DLD1 (cell line): ENCODE results near the gene MSI2.

ENCODE experiments used
- in situ Hi-C: cut with HindIII; loops from 2 replicates; pipeline ENCODE4 v1.10.0; 2017; ENCODE audit warnings: low sequenced_read_pairs

MSI2 gene

GRCh38 chr17:57363998-57364643, 107.8 kb downstream of the MSI2 start:
- in situ Hi-C loops = no loop called here

DNA sequence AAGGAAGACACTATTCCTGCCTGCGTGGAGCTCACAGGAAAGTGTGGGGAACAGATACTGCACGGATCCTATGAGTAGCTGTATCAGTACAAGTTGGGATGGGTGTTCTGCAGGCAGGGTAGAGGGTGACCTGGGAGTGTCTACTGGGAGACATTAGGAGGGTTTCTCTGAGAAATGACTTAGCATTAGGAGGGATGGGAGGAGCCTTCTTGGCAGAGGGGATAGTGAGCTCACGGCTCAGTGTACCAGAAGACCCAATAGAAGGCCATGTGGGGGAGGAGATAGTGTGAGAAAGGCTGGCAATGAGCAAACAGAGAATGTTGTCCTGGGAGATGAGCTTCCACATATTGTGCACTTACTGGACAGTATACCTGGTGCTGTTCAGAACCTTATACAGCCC, 109.1 kb downstream of the MSI2 start:
- in situ Hi-C loops = no loop called here

GRCh38 chr17:57366177-57366557, 109.8 kb downstream of the MSI2 start:
- in situ Hi-C loops = no loop called here

DNA sequence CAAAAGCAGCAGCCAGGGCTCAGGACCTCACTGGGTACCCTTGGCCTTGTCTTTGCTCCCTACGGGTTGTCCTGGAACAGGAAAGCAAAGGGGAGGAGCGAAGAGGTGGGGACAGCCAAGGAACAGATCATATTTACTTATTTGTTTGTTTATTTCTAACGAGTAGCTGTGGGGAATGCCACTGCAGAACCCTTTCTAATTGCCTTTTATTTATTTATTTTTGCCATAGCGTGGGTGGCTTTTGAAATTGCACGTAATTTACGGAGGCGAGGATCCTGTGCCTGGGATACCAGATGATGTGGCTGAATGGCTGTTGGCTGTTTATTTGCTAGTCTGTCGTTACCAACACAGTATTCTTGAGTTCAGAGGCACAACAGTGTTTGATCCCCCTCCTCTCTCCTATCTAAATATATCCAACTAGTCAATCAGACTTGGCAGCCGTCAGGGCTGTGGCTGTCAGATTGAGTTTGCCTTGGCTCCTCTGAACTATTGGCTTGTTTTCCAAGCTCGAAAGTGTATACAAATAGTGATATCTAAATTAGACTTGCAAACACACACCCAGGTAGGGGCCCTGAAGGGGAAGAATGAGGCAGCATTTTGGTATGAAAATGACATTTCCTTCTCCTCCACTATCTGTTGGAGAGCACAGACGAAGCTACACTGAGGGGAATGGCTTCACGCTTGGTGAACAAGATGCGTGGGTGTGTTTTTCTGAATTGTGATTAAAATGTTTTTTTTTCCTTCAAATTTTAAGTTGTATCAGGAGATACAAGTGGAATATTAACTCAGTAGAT, 110.4 kb downstream of the MSI2 start:
- in situ Hi-C loops = no loop called here

DNA sequence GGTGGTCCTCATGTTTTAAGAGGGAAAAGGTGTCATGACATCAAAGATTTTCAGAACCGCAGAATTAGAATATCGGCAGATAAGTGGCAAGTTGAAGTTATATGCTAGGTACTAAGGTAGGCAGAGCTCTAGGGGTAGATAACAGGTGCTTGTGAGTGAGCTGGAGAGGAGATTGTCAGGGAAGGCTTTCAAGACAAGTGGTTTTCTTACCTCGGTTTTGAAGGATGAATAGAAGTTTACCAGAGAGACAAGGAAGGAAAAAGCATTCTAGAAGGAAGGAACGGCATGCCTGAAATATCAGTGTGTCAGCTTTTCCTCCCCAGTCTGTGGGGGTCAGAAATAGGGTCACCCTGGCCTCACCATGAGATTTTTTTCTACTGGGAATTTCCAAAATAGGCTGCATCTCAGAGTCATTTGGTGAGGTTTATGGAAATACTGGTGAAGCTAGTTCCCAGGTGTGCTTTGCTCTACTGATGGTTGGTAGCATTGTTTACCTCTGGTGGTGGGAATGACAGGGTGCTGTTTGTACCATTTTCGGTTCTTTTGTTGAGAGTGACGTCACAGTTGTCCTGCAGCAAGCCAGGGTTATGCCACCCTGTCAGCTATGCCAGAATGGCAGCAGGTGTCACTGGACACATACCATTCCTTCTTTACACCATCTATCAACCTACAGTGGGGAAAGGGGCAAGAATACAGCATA, 112.5 kb downstream of the MSI2 start:
- in situ Hi-C loops = no loop called here

GRCh38 chr17:57369509-57369945, 113.2 kb downstream of the MSI2 start:
- in situ Hi-C loops = no loop called here

DNA sequence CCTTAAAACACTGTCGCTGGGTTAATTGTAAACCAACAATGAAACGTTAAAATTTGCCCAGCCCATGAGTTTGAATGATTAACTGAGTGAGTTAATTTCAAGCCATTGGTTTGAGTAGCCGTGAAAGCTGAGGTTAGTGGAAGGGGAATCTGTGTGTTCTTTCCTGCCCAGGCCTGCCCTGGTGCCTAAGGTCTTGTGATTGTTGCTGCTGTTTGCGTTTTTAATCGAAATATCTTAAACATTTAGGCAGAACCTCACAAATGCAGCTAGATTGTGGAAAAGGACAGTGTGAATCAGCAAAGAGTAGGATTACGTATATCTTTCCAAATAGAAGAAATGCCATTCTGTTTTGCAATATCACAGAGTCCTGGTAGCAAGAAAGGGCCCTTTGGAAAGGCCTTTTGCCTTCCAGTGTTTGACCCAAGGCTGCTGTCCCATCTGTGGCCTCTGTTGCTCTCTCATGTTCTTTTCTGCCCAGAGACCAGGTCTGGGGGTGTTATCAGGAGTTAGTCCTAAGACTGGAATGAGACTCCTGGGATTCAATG, 113.8 kb downstream of the MSI2 start:
- in situ Hi-C loops = no loop called here

GRCh38 chr17:57370619-57371018, 114.3 kb downstream of the MSI2 start:
- in situ Hi-C loops = no loop called here

DNA sequence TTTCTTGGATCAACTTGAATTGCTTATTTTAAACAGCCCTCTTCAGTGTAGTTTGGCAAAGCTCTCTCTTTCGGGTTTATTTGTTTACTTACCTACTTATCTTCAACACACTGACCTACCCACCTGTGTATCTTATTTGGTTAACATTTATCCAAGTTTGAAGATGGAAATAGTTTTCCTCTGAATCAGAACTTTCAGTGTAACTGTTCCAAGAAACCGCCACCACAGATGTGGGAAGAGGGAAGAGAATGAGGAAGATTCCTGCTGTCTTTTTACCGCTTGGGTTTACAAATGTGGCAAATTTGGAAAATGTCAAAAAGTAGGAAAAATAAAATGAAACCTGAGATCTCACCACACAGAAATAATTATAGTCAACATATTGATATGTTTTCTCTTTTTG, 115.8 kb downstream of the MSI2 start:
- in situ Hi-C loops = no loop called here

DNA sequence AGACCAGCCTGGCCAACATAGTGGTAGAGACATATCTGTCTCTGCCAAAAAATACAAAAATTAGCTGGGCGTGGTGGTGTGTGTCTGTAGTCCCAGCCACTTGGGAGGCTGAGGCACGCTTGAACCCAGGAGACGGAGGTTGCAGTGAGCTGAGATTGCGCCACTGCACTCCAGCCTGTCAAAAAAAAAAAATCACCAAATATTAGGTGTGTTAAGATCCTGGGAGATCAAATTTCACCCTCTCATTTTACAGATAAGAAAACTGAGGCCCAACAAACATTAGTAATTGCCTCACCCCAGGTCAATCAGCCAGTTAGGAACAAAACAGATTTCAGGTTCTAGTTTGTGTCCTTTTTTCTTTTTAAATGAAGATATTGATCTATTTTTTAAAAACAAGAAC, 116.7 kb downstream of the MSI2 start:
- in situ Hi-C loops = no loop called here

DNA sequence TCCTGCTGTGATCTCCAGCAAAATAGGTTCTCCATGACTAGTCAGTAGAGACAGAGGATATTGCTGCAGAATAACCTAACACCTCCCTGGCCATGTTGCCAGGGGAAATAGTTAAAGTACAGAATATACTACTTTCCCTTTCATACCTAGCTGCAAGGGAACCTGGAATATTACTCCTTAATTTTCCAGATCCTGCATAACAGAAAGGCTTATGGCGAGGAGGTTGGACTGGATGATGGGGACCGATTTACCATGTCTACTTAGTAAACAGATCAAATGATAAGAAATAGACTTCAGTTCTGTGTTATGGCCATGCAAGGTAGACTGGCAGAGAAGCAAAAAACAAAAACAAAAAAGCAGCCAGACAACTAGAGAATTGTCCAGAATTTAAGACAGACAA, 117.4 kb downstream of the MSI2 start:
- in situ Hi-C loops = no loop called here

GRCh38 chr17:57375040-57375769, 118.9 kb downstream of the MSI2 start:
- in situ Hi-C loops = no loop called here

- in situ Hi-C loops = no loop called here
Measured at GRCh38 chr17:57375770-57376225, 119.5 kb downstream of the MSI2 start.

DNA sequence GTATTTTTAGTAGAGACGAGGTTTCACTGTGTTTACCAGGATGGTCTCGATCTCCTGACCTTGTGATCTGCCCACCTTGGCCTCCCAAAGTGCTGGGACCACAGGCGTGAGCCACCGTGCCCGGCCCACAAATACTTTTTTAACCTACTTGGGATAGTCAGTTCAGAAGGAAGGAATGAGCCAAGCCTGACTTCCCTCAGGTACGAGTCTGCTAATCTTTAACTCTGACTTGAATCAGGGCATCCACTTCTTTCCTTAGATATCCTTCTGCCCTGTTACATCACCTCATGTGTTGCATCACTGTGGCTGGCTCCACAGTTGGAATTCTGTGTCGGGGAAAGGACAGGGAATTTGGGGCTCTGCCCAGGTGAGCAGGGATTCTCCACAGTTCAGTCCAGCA, 120.8 kb downstream of the MSI2 start:
- in situ Hi-C loops = no loop called here

DNA sequence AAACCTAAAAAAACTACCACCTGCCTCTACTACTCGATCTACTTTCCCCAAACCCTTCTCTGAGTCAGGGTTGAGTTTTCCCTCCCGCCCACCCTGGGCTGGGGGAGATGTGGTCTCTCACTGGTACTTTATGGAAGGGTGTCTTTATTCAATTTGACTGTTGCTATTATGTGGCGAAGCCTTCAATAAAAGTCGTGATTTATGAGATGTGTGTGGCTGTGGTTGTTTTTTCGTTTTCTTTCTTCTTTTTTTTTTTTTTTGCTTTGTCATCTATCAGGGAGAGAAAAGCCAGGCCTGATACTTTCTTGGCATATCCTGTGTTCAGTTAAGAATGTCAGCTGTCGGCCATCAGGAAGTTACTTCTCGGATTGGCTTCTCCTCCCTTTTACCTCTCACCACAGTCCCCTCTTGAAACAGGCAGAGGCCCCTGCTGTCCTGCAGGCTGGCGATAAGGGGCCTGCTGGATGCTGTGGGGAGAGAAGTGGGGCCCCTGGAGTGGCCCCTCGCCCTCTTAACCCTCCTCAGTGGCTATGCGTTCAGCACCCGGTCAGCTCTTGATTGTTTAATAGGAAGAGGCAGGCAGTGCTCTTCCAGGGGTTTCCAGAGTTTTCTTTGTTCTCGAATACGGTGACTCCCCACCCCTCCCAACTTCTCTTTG, 123.0 kb downstream of the MSI2 start:
- in situ Hi-C loops = no loop called here

GRCh38 chr17:57379895-57380434, 123.6 kb downstream of the MSI2 start:
- in situ Hi-C loops = no loop called here

DNA sequence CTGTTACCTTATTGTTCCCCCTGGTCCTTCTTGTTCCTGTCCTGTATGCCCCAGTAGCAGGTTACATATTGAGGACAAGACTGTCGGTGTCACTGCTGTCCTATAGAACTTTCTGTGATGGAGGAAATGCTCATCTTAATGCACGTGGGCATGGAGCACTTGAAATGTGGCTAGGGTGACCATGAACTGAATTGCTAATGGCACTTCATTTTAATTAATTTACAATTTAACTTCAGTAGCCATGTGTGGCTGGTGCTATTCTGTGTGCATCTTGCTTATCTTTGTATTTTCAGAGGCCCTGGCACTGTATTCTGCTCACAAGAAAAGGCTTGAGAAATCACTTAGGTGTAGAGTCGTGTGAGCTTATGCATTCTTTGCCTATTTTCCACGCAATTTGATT, 125.2 kb downstream of the MSI2 start:
- in situ Hi-C loops = no loop called here

DNA sequence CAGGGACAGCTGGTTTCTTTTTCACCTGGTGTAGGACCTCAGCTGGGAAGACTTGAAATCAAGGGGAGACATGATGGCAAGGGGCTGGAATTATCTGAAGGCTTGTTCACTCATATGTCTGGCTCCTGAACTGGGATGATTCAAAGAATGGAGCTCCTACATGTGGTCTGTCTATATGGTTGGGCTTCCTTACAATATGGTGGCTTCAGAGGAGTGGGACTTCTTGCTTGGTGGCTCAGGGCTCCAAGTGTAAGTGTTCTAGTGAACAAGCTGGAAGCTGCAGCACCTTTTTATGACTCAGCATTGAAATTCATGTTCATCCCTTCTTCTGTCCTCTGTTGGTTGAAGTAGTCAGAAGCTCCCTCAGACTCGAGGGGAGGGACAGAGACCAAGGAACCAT, 127.9 kb downstream of the MSI2 start:
- in situ Hi-C loops = no loop called here

GRCh38 chr17:57385975-57386374, 129.7 kb downstream of the MSI2 start:
- in situ Hi-C loops = no loop called here

DNA sequence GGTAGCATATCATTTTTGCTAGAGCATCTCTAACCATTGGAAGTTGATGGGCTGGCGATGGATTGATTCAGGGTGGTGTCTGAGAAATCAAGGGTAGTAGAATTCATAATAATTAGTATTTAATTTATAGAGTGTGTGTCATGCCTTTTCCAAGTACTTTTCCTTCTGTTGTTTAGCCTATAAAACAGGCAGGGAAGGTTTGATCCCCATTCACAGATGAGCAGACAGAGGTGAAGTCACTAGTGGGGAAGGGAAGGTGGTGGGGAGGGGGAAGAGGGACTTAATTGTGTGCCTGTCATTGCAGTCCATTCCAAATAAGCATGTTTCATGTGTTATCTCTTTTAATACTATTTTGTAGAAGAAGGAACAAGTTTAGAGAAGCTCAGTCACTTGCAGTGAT, 131.3 kb downstream of the MSI2 start:
- in situ Hi-C loops = no loop called here
